HG03066 (cell line): ENCODE results near the gene SEMA3G.

Experiments
- ATAC-seq: cut with Tn5 transposase; IDR thresholded peaks from one replicate; pipeline ENCODE4 v1.9.1; 2021; ENCODE audit warnings: low read depth; ENCODE audit not compliant: unreplicated experiment

SEMA3G gene

DNA sequence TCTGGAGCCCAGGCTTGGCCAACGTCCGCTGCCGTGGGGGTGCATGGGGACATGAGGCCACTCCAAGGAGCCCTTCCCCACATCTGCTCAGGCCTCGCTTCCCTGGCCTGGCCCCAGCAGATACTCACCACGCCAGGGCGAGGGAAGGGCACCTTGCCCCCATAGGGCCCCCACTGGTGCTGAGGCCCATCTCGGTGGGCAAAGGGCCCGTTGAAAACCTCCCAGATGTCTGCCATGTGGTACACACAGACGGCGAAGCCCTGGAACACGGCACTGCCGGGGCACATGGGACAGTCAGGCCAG, 4.7 kb downstream of the SEMA3G start:
- no peak for ATAC-seq

DNA sequence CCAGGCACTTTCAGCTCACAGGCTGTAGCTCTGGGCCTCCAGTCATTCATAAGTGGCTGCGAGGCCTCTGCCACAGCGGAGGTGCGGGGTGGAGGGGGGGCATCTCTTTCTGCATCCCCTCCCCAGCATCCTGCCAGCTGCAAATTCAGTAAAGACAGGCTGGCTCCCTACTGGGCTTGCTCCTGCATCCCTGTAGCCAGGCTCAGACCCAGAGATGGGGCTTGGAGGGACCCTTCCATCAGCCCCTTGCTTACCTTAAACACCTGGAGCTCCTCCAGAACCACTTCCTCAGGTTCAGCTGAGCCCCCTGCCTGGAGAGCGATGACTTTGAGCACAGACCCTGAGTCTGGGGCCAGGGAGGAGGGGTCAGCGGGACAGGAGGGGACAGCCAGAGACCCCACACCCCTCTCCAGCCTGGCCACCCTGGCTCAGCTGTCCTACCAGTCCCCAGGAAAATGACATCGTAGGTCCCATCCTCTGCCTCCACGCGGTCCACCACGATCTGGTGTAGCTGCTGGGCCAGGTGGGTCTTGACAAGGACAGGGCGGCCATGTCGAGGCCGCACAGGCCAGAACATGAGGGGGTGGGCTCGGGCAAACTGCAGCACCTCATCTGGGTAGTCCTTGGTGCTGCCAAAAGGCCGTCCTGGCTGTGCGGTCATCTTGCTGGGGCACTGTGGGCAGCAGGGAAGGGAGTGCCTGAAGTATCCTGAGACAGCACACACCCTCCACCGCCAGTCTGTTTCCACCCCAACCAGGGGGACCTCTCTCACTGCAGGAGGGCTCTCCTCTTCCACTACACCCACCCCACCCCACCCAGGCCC, 5.3 kb downstream of the SEMA3G start:
- ATAC-seq: no peak

DNA sequence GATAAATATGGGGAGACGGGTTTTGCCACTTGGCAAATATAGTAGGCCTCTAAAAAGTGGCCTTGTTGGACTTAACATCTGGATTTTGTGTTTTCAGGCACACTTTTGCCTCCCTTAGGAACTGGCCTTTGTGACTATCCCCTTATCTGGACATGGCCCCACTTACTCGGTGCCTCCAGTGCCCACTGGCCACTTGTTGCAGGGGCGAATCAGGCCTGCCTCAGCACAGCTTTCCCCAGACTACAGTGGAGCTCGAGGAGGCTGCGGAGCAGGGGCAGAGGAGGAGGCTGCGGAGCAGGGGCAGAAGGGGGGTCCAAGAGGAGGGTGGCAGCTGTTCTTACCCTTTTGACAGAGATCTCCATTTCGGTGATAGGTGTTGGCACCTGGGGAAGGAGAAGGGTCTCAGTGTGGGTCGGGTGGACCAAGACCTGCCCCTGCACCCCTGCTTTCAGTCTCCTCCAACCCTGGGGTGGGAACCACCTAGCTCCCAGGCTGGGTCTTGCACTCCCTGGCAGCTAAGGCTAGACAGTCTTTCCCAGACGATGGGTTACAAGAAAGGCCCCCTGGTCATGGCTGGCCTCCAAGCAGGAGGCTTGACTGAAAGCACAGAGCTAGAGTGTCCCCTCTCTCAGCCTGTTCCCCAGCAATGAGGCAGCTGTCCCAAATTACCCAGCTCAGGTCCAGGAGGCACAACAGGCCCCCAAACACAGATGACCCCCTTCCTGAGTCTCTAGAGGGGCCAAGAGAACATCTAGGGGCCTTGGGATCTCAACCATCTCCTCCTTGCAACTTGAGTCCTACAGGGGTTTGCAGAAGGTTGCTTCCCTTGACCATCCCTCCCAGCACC, 6.1 kb downstream of the SEMA3G start:
- no peak for ATAC-seq

DNA sequence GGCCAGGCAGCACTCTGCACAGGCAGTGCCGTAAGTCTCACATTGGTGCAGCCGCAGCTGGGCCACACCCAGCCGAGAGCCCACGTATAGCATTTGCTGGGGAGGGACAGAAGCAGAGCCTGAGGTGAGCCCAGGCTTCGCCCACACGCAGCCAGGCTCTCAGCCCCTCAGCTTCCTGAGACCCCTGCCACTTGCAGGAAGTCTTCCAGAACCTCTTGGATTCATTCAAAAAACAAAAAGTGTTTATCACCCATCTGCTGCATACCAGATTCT, 6.9 kb downstream of the SEMA3G start:
- no peak for ATAC-seq

- ATAC-seq: no peak
Measured at GRCh38 chr3:52437326-52438103, 7.4 kb downstream of the SEMA3G start.

DNA sequence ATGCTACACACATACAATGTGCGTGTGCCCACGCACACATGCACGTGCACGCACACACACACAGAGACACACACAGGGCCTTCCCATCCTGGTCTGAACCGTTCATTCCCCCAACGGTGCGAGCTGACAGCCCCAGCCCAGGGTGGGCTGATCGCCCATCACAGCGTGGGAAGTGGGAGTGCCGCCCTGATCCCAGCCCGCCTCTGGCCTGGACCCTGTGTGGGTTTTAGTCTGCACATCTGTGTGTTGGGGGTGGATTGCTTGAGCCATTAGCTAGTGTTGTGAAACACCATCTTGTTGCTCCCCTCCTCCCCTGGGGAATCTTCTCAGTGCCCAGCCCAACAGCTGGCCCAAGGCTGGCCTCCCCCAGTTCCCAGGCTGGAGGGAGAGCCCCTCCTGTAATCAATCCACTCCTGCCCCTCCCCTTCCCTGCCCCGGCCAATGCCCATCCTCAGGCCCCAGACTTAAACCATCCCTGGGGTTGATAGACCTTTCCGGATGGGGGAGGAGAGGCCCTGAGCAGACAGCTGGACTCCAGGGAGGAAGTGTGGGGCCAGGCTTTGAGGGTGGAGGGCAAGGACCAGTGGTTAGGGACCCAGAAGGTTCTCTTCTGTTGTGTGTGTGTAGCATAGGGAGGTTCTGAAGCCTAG, 8.3 kb downstream of the SEMA3G start:
- no peak for ATAC-seq

GRCh38 chr3:52435246-52436101, 9.4 kb downstream of the SEMA3G start:
- no peak for ATAC-seq

DNA sequence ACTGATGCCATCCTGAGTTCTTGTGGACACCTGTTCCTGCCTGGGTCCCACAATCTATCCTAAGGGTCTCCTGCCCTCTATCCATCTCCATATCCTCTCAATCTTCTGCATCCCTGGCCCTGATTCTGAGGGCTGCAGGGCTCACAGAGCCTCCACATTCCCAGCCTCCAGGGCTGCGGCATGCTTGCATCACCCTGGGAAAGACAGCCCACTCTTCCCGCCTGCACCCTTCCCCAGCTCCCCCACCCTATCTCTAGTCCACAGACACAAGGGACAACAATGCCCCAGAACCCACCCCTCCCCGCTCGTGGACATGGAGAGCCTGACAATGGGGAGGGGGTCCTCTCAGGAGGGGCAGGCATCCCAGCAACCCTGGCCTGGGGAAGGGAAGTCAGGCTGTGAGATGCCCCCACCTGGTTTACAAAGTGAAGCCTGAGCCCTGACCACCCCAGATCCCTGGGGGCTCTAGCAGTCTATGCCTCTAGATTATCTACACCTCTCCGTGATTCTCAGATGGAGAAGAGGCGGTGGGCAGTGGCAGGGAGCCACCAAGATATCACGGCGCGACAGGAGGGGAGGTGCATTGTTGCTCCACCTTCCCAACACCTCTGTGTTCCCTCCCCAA, 10.3 kb downstream of the SEMA3G start:
- no peak for ATAC-seq

DNA sequence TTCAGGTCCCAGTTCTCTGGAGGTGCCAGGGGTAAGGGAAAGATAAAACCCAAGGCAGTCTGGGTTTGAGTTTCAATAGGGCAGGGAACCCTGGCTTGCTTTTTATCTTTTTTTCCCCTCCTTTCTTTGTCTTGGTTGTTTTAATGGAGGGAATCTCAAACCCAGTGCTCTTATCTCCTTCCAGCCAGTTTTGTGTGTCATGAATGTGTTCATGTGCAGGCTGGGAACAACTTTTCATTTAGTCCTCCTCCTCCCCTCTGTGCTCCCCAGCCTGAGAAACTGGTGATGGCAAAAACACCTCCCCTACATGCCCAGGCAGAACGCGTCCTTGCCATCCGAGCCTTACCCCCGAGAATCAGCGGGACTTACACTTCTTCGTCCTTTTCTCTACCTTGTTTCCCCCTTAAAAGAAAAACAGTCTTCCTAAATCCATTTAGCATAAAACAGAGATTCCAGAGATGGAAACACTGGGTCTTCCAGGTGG, 10.9 kb downstream of the SEMA3G start:
- ATAC-seq: no peak

GRCh38 chr3:52433328-52433995, 11.4 kb downstream of the SEMA3G start:
- ATAC-seq: no peak

DNA sequence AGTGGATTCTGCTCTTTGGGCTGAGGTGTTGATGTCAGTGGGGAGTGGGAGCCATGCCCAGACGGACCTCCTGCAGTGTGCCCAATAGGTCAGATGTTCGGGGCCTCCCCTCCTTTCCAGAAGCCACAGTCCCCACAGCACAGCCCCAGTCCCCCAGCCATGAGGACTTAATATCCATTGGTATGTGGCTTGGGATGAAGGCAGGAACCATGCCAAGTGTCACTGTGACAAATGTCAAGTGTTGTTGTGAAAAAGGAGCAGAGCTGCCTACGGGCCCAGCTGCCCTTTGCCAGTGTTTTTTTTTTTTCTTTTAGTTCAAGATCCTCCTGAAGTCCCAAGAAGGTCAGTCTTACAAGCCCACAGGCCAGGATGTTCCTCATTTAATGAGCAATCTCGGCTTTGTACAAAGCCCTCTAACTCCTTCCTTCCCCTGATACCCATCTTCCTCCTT, 12.2 kb downstream of the SEMA3G start:
- ATAC-seq: no peak

DNA sequence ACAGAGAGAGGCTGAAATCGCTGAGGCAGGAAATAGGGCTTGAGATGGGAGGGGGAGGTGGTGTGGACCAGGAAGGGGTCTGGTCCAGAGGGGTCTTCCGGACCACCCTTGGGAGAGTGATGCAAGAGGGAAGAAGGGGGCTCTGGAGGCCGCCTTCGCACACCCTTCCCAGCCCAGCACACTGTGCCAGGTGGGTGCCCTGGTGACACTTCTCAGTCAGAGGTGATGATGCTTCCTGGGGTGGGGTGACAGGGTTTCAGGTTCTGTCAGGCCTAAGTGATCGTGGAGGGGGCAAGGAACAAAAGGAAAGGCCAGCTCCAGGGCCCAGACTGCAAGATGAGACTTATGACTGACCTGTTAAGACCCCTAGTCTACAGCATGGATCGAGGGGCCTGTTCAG, 12.7 kb downstream of the SEMA3G start:
- no peak for ATAC-seq

DNA sequence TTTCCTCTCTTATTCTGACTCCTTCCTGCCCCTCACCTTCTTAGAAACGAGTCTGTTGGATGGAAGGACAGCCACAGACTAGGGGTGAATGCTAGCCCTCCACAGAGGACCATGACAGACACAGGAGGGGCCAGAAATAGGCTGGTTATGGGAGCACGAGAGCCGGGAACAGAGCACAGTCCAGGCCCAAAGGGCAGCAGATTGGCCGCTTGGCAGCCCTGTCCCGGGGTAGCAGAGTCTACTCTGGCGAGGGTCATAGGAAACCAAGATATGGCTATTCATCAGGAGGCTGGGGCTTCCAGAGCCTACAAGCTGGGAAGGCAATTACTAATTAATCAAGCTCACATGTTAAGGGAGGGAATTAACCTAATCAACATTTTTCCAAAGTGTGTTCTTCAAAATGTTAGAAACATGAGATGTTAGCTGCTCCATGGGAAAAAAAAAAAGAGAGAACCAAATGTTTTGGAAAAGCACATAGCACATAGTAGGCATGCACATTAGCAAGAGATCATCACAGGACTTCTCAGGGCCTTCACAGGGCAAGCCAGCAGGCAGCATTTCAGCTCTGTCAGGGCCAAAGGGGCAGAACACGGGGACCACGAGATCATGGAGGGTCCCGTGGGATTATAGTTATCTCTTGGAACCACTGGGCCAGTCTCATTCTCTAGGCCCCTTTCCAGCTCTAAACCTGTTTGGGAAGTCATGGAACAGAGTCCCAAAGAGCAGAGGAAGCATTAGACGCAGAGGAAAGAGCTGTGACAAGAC, 13.3 kb downstream of the SEMA3G start:
- no peak for ATAC-seq

GRCh38 chr3:52430416-52430810, 14.5 kb downstream of the SEMA3G start:
- no peak for ATAC-seq

DNA sequence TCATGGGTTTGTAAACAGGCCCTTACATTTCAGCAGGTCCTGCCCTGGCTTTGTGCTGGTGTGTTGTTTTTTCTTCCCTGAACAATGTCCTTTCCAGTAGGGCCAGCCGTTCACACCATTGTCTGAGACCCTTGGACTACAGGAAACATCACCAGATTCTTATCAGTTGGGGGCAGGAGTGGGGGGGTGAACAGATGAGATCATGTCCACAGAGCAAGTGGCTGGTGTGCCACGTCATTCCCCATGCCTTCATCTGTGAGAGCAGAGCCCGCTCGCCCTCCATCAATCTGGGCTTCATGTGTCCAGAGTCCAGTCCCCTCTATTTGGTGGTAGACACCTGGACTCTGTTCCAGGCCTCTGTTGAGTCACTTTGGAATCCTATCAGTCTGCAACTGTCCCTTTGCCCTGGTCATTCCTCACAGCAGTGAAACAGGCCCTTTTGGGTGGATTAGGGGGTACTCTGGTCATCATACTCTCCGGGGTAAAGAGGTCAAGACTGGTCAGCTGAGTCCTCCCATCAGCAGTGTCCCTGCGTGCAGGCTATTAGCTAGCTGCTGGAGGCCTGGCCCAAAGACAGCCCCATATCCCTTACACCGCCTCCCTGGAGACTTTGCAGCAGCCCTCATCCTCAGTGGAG, 15.0 kb downstream of the SEMA3G start:
- no peak for ATAC-seq

DNA sequence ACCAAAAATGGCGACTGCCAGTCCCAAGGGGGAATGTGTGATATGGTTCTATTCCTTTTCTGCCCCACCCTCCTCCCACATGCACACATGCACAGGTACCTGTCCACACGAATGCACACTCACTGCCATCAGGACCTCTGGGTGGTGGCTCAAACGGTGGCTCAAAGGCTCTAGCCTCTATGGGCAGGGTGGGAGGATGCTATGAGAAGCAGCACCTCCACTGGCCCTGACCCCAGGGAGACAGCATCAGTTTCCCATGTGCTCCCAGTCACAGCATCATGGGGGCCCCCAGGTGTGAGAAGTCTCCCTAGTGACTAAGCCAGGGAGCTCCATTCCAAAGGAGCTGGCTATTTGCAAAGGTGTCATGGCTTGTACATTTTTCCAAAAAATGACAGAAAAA, 15.9 kb downstream of the SEMA3G start:
- ATAC-seq: no peak

DNA sequence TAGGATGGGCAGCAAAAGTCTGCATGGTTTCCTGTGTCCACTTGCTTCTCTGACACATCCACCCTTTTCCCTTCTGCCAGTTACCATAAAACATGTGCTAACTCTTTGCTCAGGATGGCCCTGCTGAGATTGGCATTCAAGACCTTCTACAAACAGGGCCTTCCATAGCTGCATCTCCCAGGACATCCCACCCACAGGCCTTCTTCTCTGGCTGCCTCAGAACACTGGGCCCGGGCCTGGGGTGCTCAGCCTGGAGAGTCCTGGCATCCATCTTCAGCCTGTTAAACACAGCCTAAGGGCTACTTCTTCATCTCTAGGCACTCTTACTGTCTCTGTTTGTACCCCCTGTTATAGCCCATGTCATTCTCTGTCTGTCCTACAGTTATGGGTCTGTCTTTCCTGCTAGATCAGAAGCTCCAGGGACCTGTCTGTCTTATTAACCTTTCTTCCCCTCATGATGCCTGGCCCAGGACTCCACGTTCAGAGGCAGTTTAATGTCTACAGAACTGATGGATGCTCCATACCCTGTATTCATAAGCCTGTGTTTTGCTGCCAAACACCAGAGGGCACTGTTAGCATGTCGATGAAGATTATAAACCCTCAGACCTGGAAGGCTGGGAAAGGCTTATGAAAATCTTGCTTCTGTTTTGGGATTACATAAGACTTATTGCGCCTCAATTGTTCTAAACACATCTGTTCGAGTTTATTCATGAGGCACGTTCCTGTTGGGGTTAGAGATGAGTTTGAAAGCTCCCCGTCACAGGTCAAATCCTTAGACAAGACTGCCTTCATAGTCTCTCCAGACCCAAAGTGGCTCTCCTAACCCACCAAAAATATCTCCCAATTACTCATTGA, 16.5 kb downstream of the SEMA3G start:
- no peak for ATAC-seq
